ENCODE measurements around the gene CORO2B.

The CORO2B gene

DNA sequence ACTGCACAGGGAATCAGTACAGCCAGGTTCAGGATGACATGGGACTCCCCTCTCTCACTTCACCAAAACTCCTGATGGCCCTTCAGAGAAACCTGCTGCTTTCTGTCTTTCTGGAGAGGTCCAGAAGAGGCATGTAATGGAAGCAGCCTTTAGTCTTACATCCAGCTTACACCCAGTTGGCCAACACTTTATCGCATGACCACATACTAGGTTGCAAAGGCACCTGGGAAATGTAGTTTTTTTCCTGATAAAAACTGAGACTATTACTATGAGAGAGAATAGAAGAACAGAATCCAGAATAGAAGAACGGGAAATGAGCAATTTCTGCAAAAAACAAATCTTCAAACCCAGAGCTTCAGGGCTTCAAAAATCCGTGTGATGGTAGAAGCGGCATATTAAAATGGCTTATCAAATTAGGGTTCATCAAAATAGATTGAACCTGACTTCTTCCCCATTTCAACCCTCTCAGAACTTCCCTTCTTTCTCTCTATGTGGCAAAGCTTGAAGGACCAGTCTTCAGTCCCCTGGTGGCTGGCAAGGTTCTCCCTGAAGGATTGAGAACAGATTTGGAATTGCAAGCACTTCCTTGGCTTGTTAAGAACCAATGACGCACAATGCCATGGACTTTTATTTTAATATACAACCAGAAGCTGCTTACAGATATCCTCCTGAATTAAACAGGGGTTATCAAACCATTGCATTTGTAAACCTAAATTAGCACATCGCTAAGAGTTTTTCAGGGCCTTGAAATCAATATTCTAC, 34.4 kb downstream of the CORO2B start:
- peaks cover 5% of the 10 kb centered on the region for H3K4me1 ChIP-seq (ENCODE audit: control insufficient read depth, insufficient read depth, low read length)
- no peaks in the 10 kb centered on the region for H3K27me3 ChIP-seq (ENCODE audit: control insufficient read depth, insufficient read depth, low read length)
- no peaks in the 10 kb centered on the region for H3K36me3 ChIP-seq (ENCODE audit: control insufficient read depth, insufficient read depth, low read length)
- H3K27ac ChIP-seq (ENCODE audit: low read depth, low read length), result no peak overlapping the region
- no peak overlapping the region for H3K4me3 ChIP-seq (ENCODE audit: low read length)
- H3K9ac ChIP-seq (ENCODE audit: low read length), result no peak overlapping the region

DNA sequence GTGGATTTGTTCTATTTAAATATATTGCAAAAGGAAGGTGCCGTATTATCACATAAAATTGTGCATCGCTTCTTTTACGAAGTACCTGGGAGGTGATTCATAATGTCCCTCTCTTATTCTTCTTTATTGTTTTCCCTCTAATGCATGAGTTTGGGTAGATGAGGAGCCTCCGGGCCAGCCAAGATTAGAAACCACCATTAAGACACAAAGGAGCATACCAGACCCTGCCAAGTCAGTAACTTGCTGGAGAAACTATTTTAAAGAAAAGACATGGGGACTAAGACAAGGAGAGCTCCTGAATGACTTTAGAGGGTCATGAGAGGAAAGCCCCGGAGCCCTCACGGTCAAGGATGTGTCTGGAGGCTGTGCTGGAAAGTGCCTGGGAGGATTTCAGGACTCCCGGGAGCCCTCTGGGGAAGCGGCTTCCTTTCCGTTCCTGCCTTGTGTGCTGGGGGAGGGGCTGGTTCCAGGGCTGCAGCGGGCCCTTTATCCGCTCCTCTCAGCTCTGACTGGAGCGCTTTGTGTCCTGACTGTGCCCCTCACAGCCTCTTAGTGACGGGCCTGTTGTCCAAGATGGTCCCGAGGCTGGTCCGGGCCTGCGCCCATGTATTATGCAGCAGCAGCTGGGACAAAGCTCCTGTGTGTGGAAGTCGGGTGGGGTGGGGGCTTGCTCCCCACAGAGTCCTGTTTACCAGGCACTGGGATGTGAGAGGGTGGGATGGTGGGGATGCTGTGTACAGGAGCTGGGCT, 35.7 kb downstream of the CORO2B start:
- Histone ChIP-seq H3K4me1 (ENCODE audit: control insufficient read depth, insufficient read depth, low read length) (no peaks in the 10 kb centered on the region), H3K27me3 (ENCODE audit: control insufficient read depth, insufficient read depth, low read length) (no peaks in the 10 kb centered on the region), H3K36me3 (ENCODE audit: control insufficient read depth, insufficient read depth, low read length) (no peaks in the 10 kb centered on the region), H3K4me3 (ENCODE audit: low read length) (no peak overlapping the region), H3K27ac (ENCODE audit: low read depth, low read length) (peak overlapping the region; percentile 19), H3K9ac (ENCODE audit: low read length) (no peak overlapping the region)

DNA sequence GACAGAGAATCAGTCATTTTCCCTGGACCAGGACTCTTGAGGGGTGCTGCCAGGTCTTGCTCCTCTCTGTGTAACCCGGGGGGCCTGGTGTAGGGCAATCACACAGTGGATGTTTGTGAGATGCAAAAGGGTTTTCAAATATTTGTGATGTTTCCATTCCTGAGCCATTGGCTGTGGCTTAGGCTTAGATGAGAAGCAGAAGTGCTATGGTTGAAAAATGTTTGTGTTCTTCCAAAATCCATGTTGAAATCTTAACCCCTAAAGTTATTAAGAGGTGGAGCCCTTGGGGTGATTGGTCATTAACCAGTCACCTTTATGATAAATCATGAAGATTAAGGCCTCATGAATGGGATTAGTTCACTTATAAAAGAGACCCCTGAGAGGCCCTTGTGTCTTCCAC, 36.5 kb downstream of the CORO2B start:
- Histone ChIP-seq H3K27ac (ENCODE audit: low read depth, low read length) (peak overlapping the region; percentile 19), H3K9ac (ENCODE audit: low read length) (no peak overlapping the region), H3K4me3 (ENCODE audit: low read length) (no peak overlapping the region), H3K36me3 (ENCODE audit: control insufficient read depth, insufficient read depth, low read length) (no peaks in the 10 kb centered on the region), H3K27me3 (ENCODE audit: control insufficient read depth, insufficient read depth, low read length) (no peaks in the 10 kb centered on the region), H3K4me1 (ENCODE audit: control insufficient read depth, insufficient read depth, low read length) (no peaks in the 10 kb centered on the region)

DNA sequence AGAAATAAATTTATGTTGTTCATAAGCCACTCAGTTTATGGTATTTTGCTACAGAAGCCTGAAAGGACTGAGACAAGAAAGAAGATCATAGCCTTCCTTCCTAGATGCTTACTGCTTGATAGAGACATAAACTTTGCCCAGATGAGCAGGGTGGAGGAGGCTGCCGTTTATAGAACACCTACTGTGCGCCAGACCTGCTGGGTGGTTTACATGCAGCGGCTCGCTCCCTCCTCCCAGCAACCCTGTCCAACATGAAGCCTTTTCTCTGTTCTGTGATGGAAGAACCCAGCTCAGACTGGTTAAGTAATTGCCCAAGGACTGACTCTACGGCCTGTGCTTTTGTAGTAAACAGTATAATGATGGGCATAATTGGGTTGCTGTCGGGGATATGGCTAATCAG, 37.0 kb downstream of the CORO2B start:
- no peak overlapping the region for H3K9ac ChIP-seq (ENCODE audit: low read length)
- no peaks in the 10 kb centered on the region for H3K27me3 ChIP-seq (ENCODE audit: control insufficient read depth, insufficient read depth, low read length)
- no peaks in the 10 kb centered on the region for H3K4me1 ChIP-seq (ENCODE audit: control insufficient read depth, insufficient read depth, low read length)
- no peak overlapping the region for H3K27ac ChIP-seq (ENCODE audit: low read depth, low read length)
- no peaks in the 10 kb centered on the region for H3K36me3 ChIP-seq (ENCODE audit: control insufficient read depth, insufficient read depth, low read length)
- H3K4me3 ChIP-seq (ENCODE audit: low read length), result no peak overlapping the region

DNA sequence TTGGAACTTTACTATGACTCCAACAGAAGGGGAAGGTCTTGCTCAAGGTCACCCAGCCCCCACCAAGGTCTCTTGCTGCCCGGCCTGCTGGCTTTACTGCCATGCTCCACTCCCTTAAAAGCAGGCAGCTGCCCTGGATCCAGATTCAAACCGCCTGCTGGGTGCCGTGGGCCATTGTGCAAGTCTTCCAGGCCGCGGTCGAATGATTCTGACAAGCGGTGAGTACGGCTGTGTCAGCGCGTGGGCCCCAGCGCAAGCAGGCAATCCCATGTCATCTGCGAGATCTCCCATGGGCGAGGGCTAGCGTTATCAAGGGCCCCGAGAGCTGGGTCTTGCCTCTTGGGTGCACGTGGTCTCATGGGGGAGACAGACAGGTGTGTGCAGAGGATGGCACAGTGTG, 37.6 kb downstream of the CORO2B start:
- Histone ChIP-seq H3K27me3 (ENCODE audit: control insufficient read depth, insufficient read depth, low read length) (no peaks in the 10 kb centered on the region), H3K4me3 (ENCODE audit: low read length) (no peak overlapping the region), H3K27ac (ENCODE audit: low read depth, low read length) (no peak overlapping the region), H3K9ac (ENCODE audit: low read length) (no peak overlapping the region), H3K36me3 (ENCODE audit: control insufficient read depth, insufficient read depth, low read length) (no peaks in the 10 kb centered on the region), H3K4me1 (ENCODE audit: control insufficient read depth, insufficient read depth, low read length) (no peaks in the 10 kb centered on the region)

DNA sequence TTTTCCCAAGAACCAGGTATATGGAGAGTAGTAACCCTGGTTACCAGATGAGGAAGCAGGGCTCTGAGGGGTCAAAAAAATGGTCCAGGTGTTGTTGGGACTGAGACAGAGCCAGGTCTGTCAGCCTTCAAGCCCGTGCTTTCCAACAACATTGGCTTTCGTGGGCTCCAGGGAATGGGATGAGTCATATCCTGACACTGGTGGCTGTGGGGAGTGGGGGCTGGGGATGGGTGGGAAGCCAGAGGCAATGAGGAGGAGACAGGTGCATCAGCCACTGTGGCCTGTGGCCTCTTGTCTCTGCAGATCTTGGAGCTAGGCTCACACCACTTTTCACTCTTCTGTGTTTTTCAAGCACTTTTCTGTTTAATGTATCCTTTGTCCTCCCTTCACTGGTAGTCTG, 38.2 kb downstream of the CORO2B start:
- no peak overlapping the region for H3K27ac ChIP-seq (ENCODE audit: low read depth, low read length)
- no peak overlapping the region for H3K4me3 ChIP-seq (ENCODE audit: low read length)
- H3K9ac ChIP-seq (ENCODE audit: low read length), result no peak overlapping the region
- H3K27me3 ChIP-seq (ENCODE audit: control insufficient read depth, insufficient read depth, low read length), result no peaks in the 10 kb centered on the region
- no peaks in the 10 kb centered on the region for H3K4me1 ChIP-seq (ENCODE audit: control insufficient read depth, insufficient read depth, low read length)
- no peaks in the 10 kb centered on the region for H3K36me3 ChIP-seq (ENCODE audit: control insufficient read depth, insufficient read depth, low read length)

DNA sequence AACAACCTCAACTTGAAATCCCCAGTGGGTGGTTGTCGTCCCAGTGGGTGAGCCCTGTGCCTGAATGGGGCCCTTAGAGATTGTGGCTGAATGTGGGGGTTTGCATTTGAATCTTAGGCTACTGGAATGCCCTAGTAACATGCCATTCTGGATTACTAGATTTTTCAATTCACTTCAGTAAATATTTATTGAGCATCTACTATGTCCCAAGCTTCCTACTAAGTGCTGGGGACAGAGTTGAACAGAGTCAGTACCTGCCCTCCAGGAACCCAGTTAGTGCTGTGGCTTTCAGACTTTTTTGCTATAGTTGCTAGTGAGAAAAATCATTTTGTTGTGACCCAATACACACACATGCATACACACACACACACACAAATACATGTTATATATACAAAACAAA, 39.0 kb downstream of the CORO2B start:
- no peak overlapping the region for H3K27ac ChIP-seq (ENCODE audit: low read depth, low read length)
- H3K4me1 ChIP-seq (ENCODE audit: control insufficient read depth, insufficient read depth, low read length), result no peaks in the 10 kb centered on the region
- H3K27me3 ChIP-seq (ENCODE audit: control insufficient read depth, insufficient read depth, low read length), result no peaks in the 10 kb centered on the region

DNA sequence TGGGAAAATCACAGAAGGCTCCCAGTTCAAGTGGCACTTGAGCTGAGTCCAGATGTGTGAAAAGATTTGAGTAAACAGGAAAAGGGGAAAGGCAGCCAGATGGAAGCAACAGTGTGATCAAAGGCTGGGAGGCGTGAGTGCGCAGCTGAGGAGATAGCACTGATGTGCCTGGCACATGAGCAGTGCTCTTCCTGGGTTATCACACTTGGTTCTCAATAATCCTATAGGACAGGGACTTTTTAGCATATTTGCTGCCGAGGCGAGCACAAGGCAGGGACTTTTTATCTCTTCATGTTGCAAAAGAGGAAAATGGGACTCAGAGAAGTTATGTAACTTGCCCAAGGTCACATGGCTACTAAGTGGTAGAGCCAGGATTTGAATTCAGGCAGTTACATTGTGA, 39.6 kb downstream of the CORO2B start:
- no peak overlapping the region for H3K9ac ChIP-seq (ENCODE audit: low read length)
- H3K27ac ChIP-seq (ENCODE audit: low read depth, low read length), result no peak overlapping the region
- H3K4me3 ChIP-seq (ENCODE audit: low read length), result no peak overlapping the region
- no peaks in the 10 kb centered on the region for H3K4me1 ChIP-seq (ENCODE audit: control insufficient read depth, insufficient read depth, low read length)
- H3K27me3 ChIP-seq (ENCODE audit: control insufficient read depth, insufficient read depth, low read length), result no peaks in the 10 kb centered on the region
- no peaks in the 10 kb centered on the region for H3K36me3 ChIP-seq (ENCODE audit: control insufficient read depth, insufficient read depth, low read length)

More for the DNA sequence above, 39.0 kb downstream of the CORO2B start:
- Histone ChIP-seq H3K4me3 (ENCODE audit: low read length) (no peak overlapping the region), H3K36me3 (ENCODE audit: control insufficient read depth, insufficient read depth, low read length) (no peaks in the 10 kb centered on the region), H3K9ac (ENCODE audit: low read length) (no peak overlapping the region)

DNA sequence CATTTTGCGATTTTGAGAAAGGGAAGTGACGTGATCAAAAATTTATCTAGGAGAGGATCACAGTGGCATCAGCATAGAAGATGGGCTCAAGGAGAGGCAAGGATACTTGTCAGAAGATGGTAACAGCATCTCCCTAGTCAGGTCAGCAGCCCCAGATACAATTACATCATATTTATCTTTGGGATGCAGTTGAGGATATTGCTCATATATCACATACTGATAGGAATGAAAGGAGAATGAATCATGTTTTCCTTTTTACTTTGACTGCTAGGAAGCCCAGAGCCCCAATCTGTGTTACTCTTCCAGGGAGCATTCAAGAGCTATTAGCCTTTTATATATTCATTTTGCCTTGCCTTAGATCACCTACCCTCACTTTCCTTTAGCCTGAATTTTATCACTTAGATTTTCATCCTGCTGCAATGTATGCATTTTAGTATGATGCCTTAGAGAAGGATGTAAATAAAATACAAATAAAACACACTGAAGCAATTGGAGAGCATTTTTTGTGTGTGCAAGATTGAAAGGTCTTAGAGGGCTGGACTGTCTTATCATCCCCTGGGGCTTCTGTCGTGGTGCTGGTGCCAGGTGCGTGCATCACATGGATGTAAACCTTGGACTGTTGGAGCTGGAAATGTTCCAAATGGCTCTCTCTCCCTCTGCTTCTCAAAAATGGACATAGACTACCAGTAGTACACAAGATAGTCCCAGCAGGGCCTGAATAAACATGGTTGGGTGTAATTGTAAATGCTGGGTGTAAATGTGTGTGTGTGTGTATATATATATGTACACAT, 40.3 kb downstream of the CORO2B start:
- Histone ChIP-seq H3K27ac (ENCODE audit: low read depth, low read length) (no peak overlapping the region), H3K4me1 (ENCODE audit: control insufficient read depth, insufficient read depth, low read length) (no peaks in the 10 kb centered on the region), H3K36me3 (ENCODE audit: control insufficient read depth, insufficient read depth, low read length) (no peaks in the 10 kb centered on the region), H3K9ac (ENCODE audit: low read length) (no peak overlapping the region), H3K27me3 (ENCODE audit: control insufficient read depth, insufficient read depth, low read length) (no peaks in the 10 kb centered on the region), H3K4me3 (ENCODE audit: low read length) (no peak overlapping the region)

DNA sequence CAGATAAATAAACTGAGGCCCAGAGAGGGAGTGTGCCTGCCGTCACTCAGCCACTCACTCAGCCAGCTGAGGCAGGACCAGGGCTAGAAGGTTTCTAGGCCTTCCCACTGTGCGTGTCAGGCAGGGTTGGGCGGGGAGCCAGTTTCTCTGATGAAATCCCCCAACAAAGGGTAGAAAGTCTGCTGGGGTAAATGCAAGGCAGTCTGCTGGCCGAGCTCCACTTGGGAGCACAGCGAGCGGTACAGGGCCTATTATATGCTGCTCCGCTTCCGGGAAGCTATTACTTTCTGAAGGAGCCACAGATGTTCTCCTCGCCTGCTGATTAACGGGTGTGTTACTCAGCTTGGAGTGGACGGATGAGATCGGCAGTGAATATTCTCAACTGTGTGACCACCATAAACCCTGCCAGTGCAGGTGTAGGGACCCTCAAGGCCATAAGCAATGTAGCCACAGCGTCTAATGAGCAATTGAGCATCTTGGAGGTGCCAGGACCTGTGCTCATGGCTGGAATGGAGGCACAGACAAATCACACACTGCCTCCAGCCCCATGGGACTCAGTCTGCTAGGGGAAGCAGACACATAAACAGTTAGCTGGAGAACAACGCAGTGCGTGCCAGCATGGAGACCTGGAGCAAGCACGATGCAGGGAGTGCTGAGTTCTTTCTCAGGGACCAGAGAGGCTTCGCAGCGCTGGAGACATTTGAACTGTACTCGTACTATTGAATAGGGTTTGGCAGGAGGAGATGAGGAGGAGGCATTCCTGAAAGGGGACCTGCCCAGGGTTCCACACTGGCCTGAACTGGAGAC, 42.1 kb downstream of the CORO2B start:
- Histone ChIP-seq H3K27me3 (ENCODE audit: control insufficient read depth, insufficient read depth, low read length) (no peaks in the 10 kb centered on the region), H3K36me3 (ENCODE audit: control insufficient read depth, insufficient read depth, low read length) (no peaks in the 10 kb centered on the region), H3K9ac (ENCODE audit: low read length) (no peak overlapping the region), H3K27ac (ENCODE audit: low read depth, low read length) (peak overlapping the region; percentile 45), H3K4me3 (ENCODE audit: low read length) (no peak overlapping the region), H3K4me1 (ENCODE audit: control insufficient read depth, insufficient read depth, low read length) (no peaks in the 10 kb centered on the region)

DNA sequence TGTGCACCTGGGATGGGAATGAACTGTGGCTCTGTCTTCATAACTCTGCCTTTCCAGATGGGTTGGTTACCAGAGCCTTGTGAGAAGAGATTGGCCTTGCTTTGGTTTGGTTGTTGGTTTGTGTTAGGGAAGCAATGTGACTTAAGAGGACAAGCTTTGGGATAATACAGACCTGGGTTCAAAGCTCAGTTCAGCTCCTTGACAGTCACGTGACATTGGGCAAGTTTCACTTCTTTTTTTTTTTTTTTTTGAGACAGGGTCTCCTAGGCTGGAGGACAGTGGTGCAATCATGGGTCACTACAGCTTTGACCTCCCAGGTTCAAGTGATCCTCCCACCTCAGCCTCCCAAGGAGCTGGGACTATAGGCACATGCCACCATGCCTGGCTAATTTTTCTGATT, 42.7 kb downstream of the CORO2B start:
- no peaks in the 10 kb centered on the region for H3K4me1 ChIP-seq (ENCODE audit: control insufficient read depth, insufficient read depth, low read length)
- H3K27ac ChIP-seq (ENCODE audit: low read depth, low read length), result peak overlapping the region; percentile 45
- H3K36me3 ChIP-seq (ENCODE audit: control insufficient read depth, insufficient read depth, low read length), result no peaks in the 10 kb centered on the region
- H3K9ac ChIP-seq (ENCODE audit: low read length), result no peak overlapping the region
- H3K4me3 ChIP-seq (ENCODE audit: low read length), result no peak overlapping the region
- no peaks in the 10 kb centered on the region for H3K27me3 ChIP-seq (ENCODE audit: control insufficient read depth, insufficient read depth, low read length)
